Peyer's patch (tissue), 4 donors: ENCODE results near the gene ANP32B.

Experiments used
- POLR2A ChIP-seq, 2 donors: fragments of 450-650 bp; IDR thresholded peaks; one replicate each; pipeline ENCODE4 v1.5.1; 2017; ENCODE audit warnings: antibody characterized with exemption in 2 of 2, mild to moderate bottlenecking in 2 of 2, moderate library complexity in 2 of 2
- TF ChIP-seq, protein P1 (sequence below), 6 experiments: fragments of 450-650 bp in 4 of 6; fragments of 200-600 bp in 2 of 6; sonication (generic) in 1 of 6; IDR thresholded peaks; one replicate each; pipeline ENCODE4 v1.5.1; 2017 to 2019; ENCODE audit warnings: antibody characterized with exemption in 6 of 6, mild to moderate bottlenecking in 3 of 6, moderate library complexity in 1 of 6

DNA sequence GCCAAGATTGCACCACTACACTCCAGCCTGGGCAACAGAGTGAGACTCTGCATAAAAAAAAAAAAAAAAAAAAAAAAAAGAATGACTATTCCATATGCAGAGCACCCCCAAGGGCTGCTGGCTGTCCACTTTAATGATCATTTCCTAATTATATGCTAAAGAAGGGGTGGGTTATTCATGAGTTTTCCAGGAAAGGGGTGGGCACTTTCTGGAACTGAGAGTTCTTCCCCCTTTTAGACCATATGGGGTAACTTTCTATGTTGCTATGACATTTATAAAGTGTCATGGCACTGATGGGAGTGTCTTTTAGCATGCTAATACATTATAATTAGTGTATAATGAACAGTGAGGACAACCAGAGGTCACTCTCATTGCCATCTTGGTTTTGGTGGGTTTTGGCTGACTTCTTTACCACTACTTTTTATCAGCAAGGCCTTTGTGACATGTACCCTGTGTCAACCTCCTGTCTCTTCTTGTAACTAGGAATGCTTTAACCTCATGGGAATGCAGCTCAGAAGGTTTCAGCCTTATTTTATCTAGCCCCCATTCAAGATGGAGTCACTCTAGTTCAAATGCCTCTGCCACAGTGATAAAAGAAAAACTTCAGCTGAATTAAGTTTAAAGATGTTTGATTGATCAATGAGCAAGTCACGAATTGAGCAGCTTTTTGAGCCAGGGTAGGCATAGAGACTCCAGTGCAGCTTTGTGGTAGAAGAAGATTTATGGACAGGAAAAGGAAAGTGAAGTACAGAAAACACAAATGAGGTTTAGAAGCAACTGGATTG lies 66.3 kb downstream of the ANP32B start:
- TF ChIP-seq, protein P1, sequence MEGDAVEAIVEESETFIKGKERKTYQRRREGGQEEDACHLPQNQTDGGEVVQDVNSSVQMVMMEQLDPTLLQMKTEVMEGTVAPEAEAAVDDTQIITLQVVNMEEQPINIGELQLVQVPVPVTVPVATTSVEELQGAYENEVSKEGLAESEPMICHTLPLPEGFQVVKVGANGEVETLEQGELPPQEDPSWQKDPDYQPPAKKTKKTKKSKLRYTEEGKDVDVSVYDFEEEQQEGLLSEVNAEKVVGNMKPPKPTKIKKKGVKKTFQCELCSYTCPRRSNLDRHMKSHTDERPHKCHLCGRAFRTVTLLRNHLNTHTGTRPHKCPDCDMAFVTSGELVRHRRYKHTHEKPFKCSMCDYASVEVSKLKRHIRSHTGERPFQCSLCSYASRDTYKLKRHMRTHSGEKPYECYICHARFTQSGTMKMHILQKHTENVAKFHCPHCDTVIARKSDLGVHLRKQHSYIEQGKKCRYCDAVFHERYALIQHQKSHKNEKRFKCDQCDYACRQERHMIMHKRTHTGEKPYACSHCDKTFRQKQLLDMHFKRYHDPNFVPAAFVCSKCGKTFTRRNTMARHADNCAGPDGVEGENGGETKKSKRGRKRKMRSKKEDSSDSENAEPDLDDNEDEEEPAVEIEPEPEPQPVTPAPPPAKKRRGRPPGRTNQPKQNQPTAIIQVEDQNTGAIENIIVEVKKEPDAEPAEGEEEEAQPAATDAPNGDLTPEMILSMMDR (IDR thresholded peaks at IDR 0.05): no peak
- TF ChIP-seq POLR2A (IDR thresholded peaks at IDR 0.05): no peak
